Putamen (tissue), 1 donor: ENCODE results near the gene SLC37A1.
"Not testable (repeated sequence)": the region's sequence is repeated elsewhere in the genome, so short reads cannot be mapped to it uniquely, and the experiment has no call there.

Experiments used
- DNase-seq: peaks from one replicate; pipeline ENCODE4 v3.0.0-alpha.2; 2016; ENCODE audit warnings: low spot score

The SLC37A1 gene

DNA sequence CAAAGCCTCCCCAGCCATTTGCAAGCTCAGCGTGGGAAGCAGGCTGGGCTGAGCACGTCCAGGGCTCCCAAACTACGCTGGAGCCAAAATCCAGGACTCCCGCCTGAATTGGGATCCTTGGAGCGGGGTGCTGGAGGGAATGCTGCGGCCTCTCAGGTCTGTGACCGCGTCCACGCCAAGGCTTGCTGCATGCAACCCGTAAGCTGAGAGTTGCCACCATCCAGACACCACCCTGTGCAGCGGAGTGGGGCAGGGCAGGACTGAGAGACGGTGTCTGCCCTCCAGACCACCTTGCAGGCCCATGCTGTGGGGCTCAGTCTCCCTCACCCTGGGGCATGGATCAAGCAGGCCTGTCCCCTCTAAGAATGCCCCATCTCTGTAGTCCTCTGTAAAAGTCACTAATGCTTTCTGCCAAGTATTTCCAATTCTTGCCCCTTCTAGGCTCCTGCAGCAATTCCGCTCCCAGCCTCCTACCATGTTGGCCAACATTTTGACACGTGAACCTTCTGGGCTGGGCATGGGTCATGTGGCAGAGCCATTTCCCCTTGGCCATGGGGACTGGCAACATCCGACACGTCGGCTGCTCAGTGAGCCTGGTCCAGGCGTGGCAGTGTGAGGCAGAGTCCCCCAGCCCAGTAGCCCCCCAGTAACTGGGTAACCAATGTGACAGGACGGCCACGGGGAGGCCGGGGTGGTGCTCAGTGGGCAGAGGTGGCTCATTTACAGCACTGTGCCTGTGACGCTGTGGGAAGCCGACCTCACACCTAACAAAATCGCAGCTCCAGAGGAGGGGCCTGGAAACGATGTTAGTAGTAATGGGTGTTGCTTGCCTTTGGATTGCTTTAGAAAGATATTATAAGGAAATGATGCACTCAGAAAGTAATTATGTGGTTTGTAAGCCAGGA, 81.9 kb downstream of the SLC37A1 start:
- DNase-seq, result no peak

DNA sequence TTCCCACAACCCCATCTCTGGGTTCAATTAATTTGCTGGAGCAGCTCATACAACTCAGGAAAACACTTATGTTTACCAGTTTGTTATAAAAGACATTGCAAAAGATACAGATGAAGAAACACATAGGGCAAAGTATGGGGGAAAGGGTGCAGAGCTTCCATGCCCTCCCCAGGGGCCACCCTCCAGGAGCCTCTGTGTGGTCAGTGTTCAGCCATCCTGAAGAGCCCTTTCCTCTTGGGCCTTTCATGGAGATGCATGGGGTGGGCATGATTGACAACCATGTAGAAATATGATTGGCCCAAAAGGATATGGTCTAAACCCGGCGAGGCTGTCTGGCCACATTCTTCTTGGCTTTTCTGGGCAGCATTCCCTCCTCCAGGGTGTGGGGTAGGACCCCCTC, 83.0 kb downstream of the SLC37A1 start:
- DNase-seq, result no peak

DNA sequence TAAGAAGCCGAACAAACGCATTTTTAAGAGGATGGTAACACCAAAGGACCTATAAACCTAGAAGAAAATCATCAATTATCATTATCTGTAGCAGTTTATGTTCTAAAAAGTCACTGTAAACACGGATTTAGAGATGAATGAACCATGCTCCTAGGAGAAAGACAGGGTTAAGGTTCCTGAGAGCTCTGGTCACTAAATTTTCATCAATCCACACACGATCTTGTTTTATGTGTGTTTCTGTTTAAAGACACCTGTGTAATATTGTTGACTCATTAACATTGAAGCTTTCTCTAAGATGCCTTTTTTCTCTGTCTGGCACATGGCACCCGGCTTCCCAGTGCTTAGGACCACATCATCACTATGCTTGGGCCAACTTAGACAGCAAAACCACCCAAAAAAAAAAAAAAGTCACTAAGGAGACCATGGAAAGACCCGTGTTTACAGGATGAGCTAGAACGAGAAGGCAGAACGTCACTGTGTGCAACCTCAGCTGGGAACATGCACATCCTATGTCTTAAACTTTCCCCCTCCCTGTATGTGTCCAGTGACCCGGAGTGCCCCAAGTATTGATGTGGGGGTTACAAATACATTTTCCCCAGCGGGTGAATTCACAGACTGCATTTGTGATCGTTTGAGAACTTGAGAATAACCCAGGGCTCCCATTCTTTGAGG, 84.0 kb downstream of the SLC37A1 start:
- DNase-seq, result no peak

DNA sequence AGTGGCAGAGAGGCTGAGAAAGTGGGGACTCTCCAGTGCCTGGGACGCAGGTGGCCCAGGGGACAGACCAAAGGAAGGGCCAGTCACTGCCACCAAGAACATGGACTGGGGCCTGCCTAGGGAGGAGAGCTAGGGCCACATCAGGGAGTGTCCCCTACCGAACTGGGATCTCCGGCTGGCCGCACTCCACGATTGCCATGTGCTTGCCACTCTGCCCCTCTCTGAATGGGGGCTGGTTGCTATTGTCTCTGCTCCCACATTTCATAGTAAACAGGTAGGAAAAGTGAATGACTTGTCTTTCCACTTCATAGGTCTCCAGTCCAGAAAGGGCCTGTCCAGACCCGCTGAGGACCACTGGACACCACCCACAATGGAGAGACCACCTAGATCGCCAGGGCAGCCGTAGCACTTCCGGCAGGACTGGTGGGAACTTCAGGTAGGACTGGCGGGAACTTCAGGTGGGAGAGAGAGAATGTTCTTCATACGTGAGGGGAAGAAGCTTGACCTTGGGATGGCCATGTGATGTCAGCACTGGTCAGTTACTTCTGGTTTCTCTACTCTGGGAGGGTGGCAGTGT, 84.6 kb downstream of the SLC37A1 start:
- no peak for DNase-seq

DNA sequence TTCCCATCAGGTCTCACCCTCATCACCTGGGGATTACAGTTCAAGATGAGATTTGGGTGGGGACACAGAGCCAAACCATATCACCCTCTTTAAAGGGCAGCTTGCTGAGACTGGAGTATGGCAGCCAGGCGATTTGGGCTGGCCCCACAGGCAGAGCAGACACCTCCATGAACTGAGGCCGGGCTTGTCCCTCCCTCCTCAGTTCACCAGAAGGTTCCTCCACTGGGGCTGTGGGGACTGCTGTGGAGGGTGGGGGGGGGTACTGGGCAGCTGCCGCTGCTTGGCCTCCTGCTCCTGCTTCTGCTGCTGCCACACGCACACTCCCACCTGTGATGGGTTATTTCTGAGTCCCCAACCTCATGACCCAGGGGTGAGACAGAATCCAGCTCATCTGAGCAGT, 85.8 kb downstream of the SLC37A1 start:
- DNase-seq, result no peak

DNA sequence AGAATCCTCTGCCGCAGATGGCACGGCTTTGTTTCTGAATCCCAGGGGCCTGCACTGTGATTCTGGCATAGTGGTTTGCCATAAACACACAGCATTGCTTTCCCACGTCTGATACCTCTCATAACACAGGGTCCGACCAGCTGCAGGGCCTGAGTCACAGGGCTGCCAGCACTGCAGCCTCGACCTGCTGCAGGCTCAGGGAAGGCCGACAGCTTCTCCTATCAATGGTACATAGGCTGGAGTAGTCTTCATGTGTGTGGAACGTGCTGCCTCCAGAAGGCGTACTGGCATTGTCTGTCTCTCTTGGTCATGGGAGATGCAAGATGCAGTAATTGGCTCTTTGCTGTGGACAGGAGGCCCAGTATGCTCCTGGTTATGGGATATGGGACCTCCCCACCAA, 86.3 kb downstream of the SLC37A1 start:
- no peak for DNase-seq

DNA sequence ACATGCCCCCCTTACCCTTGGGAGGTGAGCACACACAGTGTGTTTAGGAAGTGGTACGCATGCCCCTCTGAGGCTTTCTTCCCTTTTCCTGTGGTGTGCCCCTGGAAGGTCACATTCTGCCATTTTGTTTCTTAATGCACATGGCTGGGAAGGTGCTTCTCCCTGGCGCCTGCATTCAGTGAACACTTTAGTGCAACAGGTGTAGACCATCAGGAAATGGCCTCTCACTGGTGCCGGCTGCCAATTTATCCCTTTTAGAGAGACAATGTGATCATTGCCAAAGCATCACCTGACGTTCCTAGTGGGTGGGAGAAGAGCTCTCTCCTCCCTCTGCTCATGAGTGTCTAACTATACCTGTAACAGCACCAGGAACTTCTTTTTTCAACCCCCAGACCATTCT, 88.0 kb downstream of the SLC37A1 start:
- no peak for DNase-seq

DNA sequence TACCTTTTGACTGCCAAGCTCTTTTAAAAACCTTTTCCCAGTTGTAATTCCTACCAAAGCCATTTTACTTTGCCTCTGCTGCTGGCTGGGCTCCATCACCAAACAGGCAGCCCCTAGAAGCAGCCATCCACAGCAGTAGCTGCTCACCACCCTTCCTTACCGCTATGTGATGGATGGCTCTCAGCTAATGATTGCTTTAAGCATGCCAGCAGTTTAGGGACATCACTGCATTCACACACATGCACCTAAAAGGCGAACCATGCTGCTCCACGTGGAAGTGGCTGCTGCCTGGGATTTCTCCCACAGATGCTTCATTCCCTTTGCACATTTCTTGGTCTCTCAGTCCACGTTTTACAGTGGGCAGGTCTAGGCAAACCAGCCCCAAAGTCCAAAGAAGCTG, 93.5 kb downstream of the SLC37A1 start:
- DNase-seq, result no peak

DNA sequence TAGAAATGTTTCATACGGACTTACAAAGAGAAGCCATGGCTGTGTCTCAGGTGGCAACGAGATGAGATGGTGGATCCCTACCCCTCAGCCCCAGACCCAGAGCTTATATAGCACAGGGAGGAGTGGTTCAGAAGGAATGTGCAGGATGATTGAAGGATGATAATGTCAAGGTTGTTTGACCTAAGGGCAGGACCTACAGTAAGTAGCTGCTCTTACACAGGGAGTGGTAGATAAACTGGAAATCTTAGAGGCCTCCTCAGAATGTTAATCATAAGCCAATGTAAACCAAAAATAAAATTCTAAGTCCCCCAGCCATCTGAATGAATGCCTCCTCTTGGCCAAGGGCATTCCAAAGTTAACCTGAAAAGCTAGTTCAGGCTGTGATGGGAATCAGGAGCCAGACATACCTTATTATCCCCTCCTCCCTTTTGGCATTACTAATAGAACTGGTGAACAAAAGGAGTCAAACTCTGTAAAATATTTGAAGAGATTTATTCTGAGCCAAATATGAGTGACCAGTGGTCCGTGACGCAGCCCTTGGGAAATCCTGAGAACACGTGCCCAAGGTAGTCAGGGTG, 94.0 kb downstream of the SLC37A1 start:
- DNase-seq, result no peak

DNA sequence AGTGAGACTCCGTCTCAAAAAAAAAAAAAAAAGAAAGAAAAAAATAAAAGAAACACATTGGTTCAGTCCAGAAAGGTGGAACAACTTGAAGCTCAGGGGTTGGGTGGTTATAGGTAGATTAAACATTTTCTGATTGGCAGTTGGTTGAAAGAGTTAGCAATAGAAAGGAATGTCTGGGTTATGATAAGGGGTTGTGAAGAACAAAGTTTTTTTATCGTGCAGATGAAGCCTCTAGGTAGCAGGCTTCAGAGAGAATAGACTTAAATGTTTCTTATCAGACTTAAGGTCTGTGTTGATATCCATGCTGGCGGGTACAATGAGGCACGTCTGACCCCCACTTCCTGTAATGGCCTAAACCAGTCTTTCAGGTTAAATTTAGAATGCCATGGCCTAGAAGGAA, 94.8 kb downstream of the SLC37A1 start:
- no peak for DNase-seq

DNA sequence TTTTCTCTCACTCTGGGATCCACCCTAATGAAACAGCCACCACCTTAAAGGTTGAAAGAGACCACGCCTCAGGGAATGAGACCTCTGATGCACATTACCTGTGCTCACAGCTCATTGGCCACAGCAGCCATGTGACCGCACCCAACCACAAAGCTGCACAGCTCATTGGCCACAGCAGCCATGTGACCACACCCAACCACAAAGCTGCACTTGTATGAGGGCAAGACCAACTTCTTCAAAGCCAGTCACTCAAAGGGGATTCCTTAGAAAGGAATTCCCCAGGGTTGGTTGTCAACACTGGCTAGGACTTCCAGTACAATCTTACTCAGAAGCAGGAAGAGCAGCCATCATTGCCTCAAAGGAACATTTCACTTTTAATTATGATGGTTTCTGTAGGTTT, 96.2 kb downstream of the SLC37A1 start:
- no peak for DNase-seq

DNA sequence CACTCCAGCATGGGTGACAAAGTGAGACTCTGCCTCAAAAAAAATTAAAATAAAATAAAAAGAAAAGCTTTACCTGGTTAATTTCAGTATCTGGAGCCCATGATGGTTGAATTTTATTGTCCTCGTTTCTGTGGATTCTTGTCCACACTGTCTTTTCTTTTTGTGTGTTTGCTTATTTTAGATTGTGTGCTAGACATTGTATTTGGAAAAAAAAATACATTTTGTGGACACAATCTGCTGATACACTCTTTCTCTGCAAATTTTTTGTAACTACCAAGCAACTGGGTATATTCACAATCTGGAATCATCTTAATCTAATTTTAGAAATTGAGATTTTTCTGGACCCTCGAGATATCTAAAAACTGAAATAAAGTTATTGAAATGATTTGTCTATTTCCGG, 98.2 kb downstream of the SLC37A1 start:
- no peak for DNase-seq

DNA sequence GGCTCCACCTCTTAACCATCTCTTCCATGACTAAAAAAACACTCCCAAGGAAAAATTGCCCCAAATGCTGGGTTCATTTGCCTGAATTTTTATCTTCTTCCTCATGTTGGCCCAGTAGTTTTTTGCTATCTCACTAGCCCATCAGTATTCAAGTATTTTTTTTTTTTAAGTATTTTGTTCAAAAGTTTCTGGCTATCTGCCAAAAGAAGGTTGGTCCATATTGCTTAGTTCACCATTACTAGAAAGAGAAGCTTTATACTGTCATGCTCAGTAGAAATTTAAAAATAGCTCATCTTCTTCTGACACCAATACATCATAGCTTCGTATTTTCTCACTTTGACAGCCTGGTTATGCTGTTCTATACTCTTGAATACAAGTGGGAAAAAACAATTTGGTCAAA, 98.7 kb downstream of the SLC37A1 start:
- DNase-seq, result no peak

DNA sequence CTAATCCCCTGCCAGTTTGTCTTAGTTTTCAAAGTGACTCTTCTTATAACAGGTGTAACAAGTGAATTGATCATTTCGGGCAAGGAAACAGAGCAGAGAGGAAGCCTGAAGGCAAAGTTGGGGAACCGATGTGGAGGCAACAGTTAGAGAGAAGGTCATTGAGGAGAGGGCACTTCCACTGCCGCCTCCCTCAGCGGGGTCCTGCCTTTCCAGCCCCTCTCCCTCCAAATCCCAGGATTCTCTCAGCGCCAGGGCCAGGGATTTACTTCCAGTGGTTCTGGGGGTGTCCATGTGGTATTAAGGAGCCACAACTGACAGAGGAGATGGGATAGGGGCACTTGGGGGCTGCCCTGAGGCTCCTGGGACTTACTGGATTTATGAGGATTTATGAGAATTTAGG, 100.1 kb downstream of the SLC37A1 start:
- DNase-seq, result no peak

DNA sequence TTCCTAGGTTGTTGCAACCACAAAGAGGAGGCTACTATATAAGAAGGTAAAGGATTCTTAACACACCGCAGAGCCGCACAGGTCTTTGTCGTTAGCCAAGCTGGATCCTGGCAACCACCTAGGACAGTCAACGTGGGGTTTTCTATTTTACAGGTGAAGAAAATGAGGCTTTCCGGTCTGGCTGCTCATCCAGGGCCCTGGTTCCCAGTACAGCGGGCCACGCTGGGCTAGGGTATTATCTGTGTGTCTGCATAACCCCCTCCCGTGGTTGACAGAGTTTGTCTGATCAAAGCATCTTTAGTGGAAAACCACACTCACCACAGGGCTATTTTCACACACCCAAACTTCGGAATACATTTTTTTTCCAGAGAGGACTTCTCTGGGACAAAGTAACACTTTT, 100.7 kb downstream of the SLC37A1 start:
- no peak for DNase-seq

DNA sequence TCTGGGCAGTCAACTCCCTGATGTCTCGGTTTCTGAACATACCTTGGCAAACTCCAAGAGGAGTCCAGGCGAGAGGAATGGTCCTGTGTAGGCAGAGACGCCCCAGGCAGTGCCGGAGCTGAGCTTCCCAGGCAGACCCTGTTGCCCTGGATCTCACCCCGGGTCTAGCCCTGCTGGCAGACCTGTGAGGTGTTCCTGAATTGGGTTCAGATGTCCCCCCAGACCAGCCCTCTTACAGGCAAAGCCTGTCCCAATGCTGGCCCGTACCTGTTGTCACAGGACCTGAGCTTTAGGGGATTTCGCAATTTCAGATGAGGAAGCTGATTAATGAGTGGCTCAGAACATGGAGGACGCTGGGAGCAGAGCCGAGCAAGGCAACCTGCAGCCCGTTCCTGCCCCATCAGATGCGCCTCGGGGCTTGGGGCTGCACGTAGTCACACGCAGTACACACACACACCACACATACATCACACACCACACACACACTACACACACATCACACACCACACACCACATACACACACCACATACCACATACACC, 101.2 kb downstream of the SLC37A1 start:
- DNase-seq, result no peak

DNA sequence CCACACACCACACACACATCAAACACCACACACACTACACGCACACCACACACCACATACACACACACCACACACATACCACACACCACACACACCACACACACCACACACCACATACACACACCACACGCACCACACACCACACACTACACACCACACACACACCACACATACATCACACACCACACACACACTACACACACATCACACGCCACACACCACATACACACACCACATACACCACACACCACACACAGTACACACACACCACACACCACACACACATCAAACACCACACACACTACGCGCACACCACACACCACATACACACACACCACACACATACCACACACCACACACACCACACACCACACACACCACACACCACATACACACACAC, 101.7 kb downstream of the SLC37A1 start:
- not testable (repeated sequence) for DNase-seq

DNA sequence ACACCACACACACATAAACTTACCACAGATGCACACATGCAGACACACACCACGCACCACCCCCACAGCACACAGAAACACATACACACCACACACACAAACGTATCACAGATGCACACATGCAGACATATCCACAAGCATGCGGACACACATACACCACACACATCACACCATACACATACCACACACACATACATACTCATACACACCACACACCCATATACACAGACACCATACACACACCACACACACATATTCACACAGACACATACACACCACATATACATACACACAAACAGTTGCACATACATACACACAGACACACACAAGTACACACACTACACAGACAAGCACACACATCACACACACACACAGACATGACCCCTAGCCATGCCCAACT, 102.3 kb downstream of the SLC37A1 start:
- no peak for DNase-seq

DNA sequence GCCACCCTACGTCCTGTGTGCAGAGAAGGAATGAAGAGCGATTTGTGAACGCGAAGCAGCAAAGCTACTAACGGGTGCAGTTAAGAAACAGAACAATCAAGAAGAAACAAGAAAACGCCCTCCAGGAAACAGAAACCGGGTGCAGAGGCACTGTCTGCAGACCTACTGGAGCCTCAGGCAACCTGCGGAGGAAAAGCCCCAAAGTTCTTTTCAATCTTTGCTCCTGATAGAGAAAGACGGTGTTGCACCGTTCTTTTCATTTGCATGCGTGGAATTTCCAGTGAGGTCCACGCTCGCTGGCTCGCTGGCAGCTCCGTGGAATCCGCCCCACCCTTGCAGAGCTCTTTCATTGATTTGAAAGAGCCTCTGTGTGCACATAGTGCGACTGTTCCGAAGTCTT, 102.8 kb downstream of the SLC37A1 start:
- DNase-seq, result no peak

DNA sequence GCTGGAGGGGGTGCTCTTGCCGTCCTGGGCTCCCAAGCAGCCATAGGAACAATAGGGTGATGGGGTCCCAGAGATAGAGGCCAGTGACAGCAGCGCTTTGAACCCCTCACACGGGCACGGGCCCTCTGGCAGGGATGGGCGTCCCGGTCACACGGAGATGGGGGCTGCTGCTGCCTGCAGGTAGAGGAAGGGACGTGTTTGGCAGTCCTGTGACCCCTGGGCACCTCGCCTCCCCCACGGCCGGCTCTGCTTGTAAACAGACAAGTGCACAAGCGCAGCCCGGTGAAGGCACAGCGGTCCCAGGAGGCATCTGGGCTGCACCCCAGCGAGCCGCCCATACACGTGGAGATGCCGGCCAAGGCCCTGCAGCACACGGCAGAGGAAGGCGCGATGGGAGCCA, 103.3 kb downstream of the SLC37A1 start:
- no peak for DNase-seq

DNA sequence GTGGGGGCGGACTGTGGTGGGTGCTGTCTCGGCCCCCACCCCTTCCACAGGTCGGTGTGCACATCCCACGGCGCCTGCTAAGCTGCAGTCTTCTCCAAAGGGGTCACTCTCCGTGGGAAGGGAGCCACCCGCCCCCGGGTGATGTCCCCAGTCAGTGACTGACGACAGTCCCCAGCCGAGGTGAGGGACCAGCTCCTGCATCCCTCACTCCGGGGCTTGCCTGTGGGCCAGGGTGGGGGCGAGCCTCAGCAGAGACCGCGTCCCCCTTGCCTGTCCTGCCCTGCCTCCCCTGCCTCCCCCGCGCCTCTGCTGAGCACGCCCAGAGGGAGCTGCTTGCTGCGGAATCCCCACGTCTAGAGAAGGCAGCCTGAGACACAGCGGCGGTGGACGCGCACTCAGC, 103.8 kb downstream of the SLC37A1 start:
- DNase-seq, result no peak

DNA sequence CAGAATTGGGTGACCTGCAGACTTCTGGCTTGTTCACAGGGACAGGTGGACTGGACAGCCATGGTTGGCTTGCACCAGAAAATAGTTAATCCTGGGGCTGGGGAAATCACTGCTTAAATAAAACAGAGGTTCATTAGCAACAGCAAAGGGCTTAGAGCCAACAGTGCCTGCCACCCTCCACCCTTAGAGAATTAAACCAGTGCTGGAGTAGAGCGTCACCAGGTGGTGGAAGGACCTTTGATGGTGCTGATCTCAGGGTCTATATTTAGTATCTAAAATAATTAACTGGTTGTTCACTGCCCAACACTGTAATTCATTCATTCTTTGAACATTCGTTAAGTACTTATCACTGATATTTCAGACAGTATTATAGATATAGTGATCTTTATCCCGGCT, 105.1 kb downstream of the SLC37A1 start:
- DNase-seq, result no peak

DNA sequence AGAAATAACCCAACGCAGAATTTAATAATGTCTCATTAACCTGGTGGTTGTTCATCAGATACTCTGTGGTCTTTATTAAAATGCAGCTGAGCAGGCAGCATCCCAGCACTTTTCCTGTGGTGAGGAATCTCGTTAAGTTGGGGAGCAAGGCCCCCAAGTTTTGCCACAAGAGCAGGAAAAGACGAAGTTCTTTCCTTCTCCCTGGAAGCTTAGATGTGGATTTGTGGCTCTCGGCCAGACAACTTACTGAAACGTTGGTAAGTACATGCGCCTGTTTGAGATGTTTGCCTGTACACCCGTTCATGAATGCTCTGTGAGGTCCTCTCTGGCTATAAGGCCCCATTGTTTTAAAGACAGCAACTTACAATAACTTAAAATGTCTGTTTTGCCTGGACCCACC, 105.5 kb downstream of the SLC37A1 start:
- DNase-seq, result no peak
